ENCODE data around the gene EIPR1. TPM values are rescaled to one million over a fixed set of nuclear protein-coding genes. Genes with fewer than 3 reads are reported as not detected.

The EIPR1 gene
- total and polyA plus RNA-seq, 2 of the 13 experiments (the other 11 are each of a cell fraction or from before 2014, with no cell fraction given) = 70.0 to 96.3 TPM

DNA sequence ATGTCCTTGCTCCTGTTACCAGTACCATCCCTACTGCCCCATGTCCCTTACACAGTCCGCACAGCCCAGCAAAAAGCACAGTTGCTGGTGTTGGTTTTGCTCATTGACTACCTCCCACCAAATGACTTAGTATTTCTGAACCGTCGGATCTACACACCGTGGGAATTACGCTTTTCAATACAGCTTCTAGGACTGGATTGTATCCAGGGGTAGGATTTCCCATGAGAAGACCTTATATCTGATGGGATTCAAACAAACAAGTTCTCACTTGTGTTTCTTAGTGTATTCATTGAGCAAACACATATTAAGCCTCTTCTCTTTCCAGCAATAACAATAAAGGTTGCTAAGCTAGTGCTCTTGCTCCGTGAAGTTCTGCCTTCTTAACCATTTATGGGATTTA is 27.7 kb upstream of the EIPR1 start (continued):
- TF ChIP-seq NFAT5 (CRISPR knock-in tag; IDR thresholded peaks at IDR 0.05) (no peak), ZNF414 (CRISPR knock-in tag; IDR thresholded peaks at IDR 0.05) (no peak), KMT2B (CRISPR knock-in tag; IDR thresholded peaks at IDR 0.05) (no peak), ZBTB39 (CRISPR knock-in tag; IDR thresholded peaks at IDR 0.05) (no peak)

Data from HepG2 (cell line).